ENCODE results near the gene CAPN1.

GRCh38 chr11:65251476-65251875 lies 69.7 kb downstream of the CAPN1 start:
- TF ChIP-seq YY1 (IDR thresholded peaks at IDR 0.05; ENCODE audit: insufficient read depth, insufficient read length): no peak
- TF ChIP-seq ZNF274 (IDR thresholded peaks at IDR 0.05; ENCODE audit: low read depth, low read length): no peak
